ENCODE results near the gene RNF213. TPM values are rescaled to one million over a fixed set of nuclear protein-coding genes. Genes with fewer than 3 reads are reported as not detected.

RNF213 gene
- total and polyA plus RNA-seq, 2 of the 8 experiments (the other 6 are each of a cell fraction or from before 2014, with no cell fraction given), result 33.8 to 62.8 TPM

- Histone ChIP-seq H3K27ac (ENCODE audit: low read depth, low read length) (no peak overlapping the region), H3K4me3 (ENCODE audit: extremely low read depth in 1 of 4, insufficient read depth in 2 of 4, low read depth in 3 of 4, low read length in 4 of 4) (peak overlapping the region; percentile 23 to 55 (median 42))
Observed at GRCh38 chr17:80259457-80260068, 1.1 kb upstream of the RNF213 start.

More at GRCh38 chr17:80259457-80260068, 1.1 kb upstream of the RNF213 start:
- no peaks in the 10 kb centered on the region; the same call in 1 of the 2 replicates for H3K23me2 ChIP-seq (ENCODE audit: low read depth, low read length)
- no peak overlapping the region for H3K23ac ChIP-seq (ENCODE audit: insufficient read length)
- 79% methylated on average over 18 of the region's 18 CpGs; no CpG with 5 or more reads in 1 of the 2 experiments for WGBS, 2 experiments (ENCODE audit: extremely low coverage in 1 of 2, insufficient coverage in 1 of 2, insufficient read length in 1 of 2, insufficient replicate concordance in 2 of 2, low coverage in 1 of 2, low lambda C conversion rate in 2 of 2, missing lambda C conversion rate in 1 of 2)
- H2BK20ac ChIP-seq (ENCODE audit: low read length), result no peak overlapping the region
- peak overlapping the region; percentile 11; the same call in 1 of the 2 replicates for H4K8ac ChIP-seq (ENCODE audit: extremely low read depth, insufficient read depth, low read length)
- no peaks in the 10 kb centered on the region for H3K27me3 ChIP-seq (replicated peaks in 1 of 4; ENCODE audit: control insufficient read depth in 3 of 4, extremely low read depth in 1 of 4, insufficient read depth in 3 of 4, low read length in 3 of 4)
- H3K79me1 ChIP-seq (ENCODE audit: low read depth, low read length), result 0 out of 2 replicates have a peak, but pooled peaks cover 3% of the 10 kb centered on the region
- H3K4ac ChIP-seq (replicated peaks; ENCODE audit: insufficient read length, low read depth, low read length), result no peak overlapping the region
- peak overlapping the region; percentile 54 to 68 for H3K4me2 ChIP-seq (ENCODE audit: insufficient read depth in 1 of 2, low read depth in 2 of 2, low read length in 2 of 2)
- no peak overlapping the region for H3K9ac ChIP-seq (replicated peaks in 1 of 4; ENCODE audit: extremely low read depth in 1 of 4, low read depth in 3 of 4, low read length in 3 of 4)
- H4K5ac ChIP-seq (ENCODE audit: insufficient read length, low read depth, low read length), result no peak overlapping the region
- peak overlapping the region; percentile 65 for H4K91ac ChIP-seq (replicated peaks; ENCODE audit: insufficient read length, low read length)
- no peaks in the 10 kb centered on the region; a peak in 1 of 8 replicates for H3K36me3 ChIP-seq (ENCODE audit: control insufficient read depth in 2 of 4, insufficient read depth in 4 of 4, low read length in 3 of 4)
- no peaks in the 10 kb centered on the region for H3K9me3 ChIP-seq (ENCODE audit: insufficient read depth in 2 of 2, low read depth in 1 of 2, low read length in 1 of 2)
- no peak for TF ChIP-seq E2F6 (IDR thresholded peaks at IDR 0.05)
- TF ChIP-seq CREB1 (IDR thresholded peaks at IDR 0.05), result no peak
- no peak for TF ChIP-seq HDAC6 (IDR thresholded peaks at IDR 0.05; ENCODE audit: low read depth, low read length)
- TF ChIP-seq SP2 (IDR thresholded peaks at IDR 0.05; ENCODE audit: low read length), result no peak
- no peak for TF ChIP-seq YY1 (IDR thresholded peaks at IDR 0.05; ENCODE audit: low read depth, low read length)
- TF ChIP-seq ATF2 (IDR thresholded peaks at IDR 0.05; ENCODE audit: low read length), result no peak
- TF ChIP-seq POLR2AphosphoS5 (IDR thresholded peaks at IDR 0.05; ENCODE audit: low read depth, low read length), result no peak
- no peak for TF ChIP-seq CHD2 (IDR thresholded peaks at IDR 0.05; ENCODE audit: low read length)
- TF ChIP-seq POLR2A (IDR thresholded peaks at IDR 0.05; ENCODE audit: control extremely low read depth in 1 of 2, low read depth in 2 of 2, low read length in 2 of 2), result no peak
- TF ChIP-seq CBX8 (IDR thresholded peaks at IDR 0.05; ENCODE audit: borderline replicate concordance, low read depth, low read length), result no peak
- no peak overlapping the region; the same call in 1 of the 2 replicates for H3K18ac ChIP-seq (ENCODE audit: extremely low read depth, low read length)
- no peak overlapping the region for H2BK15ac ChIP-seq (ENCODE audit: low read length)
- no peak overlapping the region for H2BK12ac ChIP-seq (ENCODE audit: low read depth, low read length)
- no peak overlapping the region for H2BK120ac ChIP-seq (replicated peaks; ENCODE audit: low read depth, low read length)
- no peak for DNase-seq (ENCODE audit: low read depth in 1 of 2, low spot score in 2 of 2)
- H3K56ac ChIP-seq (replicated peaks; ENCODE audit: insufficient read length, low read depth, low read length), result no peak overlapping the region
- no peak overlapping the region for H2AFZ ChIP-seq (ENCODE audit: low read length)
- ChIA-PET CTCF (ENCODE audit: partially characterized antibody) (interaction anchor here (0.6 to 1.0 kb wide), 2 partner anchors 33 to 1721 kb away, joined by 3 to 4 read pairs; no protein-coding TSS in a partner anchor), POLR2A (ENCODE audit: partially characterized antibody) (interaction anchor here (0.8 to 2.4 kb wide), 6 partner anchors 11 to 56 kb away, joined by 3 to 9 read pairs (median 3); no protein-coding TSS in a partner anchor)
- H3K14ac ChIP-seq (ENCODE audit: insufficient read length), result no peak overlapping the region
- FAIRE-seq, result no peak
- H4K20me1 ChIP-seq (replicated peaks in 1 of 2; ENCODE audit: control insufficient read depth in 1 of 2, insufficient read depth in 2 of 2, low read length in 2 of 2), result no peaks in the 10 kb centered on the region
- peaks cover 0 to 10% of the 10 kb centered on the region in 2 experiments; a peak in 2 of 4 replicates for H3K79me2 ChIP-seq (ENCODE audit: control insufficient read depth in 1 of 2, insufficient read depth in 2 of 2, low read length in 2 of 2)
- H2BK5ac ChIP-seq (ENCODE audit: low read depth, low read length), result no peak overlapping the region
- no peak overlapping the region for H2AK5ac ChIP-seq (ENCODE audit: low read depth, low read length)
- H3K4me1 ChIP-seq (replicated peaks in 1 of 4; ENCODE audit: control insufficient read depth in 3 of 4, insufficient read depth in 4 of 4, low read length in 3 of 4), result peaks cover 14 to 28% (median 22%) of the 10 kb centered on the region in 4 experiments

All from H1 (cell line).